HG03139 (cell line): ENCODE measurements around the gene ZNF695.
"Not testable (repeated sequence)": the region's sequence is repeated elsewhere in the genome, so short reads cannot be mapped to it uniquely, and the experiment has no call there.

ENCODE experiments used
- ATAC-seq: cut with Tn5 transposase; IDR thresholded peaks from one replicate; pipeline ENCODE4 v1.9.1; 2021; ENCODE audit not compliant: unreplicated experiment

ZNF695 gene

DNA sequence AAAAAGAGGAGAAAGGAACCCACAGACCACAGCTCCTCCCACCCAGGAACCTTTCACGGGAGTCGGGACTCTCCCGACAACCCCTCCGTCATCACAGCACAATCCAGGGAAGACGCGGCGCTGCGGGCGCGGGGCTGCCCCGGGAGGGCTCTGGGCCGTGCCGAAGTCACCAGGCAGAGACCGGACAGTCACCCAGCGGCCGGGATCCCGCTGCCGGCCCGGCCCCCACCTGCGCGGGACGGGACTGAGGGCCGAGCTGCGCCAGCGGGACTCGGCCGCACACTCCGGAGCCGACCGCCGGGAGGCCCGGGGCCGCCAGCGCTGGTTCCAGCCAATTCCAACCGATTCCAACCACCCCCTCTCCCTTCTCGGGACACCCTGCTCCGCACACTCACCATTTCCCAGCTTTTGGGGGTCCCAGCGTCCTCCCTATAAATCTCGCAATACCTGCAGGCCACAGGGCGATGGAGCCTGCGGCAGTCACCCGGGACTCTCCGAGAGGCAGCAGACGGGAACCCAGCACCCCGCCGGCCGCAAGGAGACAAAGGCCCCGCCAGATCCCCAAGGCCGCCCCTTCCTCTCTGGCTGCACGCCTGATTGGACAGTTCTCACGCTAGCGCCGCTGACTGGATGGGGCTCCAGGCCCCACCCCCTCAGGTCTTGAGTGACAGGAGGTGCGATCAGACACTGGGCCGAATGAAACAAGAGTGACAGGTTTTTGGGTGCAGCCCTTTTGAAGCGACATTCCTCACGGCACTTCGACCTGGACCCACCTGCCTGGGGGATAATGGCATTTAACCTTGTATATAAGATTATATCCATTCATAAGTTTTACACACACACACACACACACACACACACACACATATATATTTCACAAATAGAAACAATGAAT, at the start of gene ZNF695:
Gene ZNF695, minus strand, starts transcription at position 547 of the 895 bp plus-strand sequence. Its CDS starts 149 bp downstream, at position 398.
- ATAC-seq: peak; percentile 97

DNA sequence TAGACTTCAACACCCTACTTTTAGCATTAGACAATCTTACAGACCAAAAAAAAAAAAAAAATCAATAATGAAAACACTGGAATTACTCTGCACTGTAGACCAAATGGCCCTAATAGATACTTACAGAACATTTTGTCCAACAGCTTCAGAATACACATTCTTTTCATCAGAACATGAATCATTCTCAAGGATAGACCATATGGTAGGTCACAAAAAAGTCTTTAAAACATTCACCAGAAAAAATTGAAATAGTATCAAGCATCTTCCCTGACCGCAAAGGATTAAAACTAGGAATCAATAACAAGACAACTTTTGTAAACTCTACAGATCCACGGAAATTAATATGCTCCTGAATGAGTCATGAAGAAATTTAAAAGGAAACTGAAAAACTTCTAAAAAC, 48.2 kb upstream of the ZNF695 start:
- ATAC-seq: no peak

DNA sequence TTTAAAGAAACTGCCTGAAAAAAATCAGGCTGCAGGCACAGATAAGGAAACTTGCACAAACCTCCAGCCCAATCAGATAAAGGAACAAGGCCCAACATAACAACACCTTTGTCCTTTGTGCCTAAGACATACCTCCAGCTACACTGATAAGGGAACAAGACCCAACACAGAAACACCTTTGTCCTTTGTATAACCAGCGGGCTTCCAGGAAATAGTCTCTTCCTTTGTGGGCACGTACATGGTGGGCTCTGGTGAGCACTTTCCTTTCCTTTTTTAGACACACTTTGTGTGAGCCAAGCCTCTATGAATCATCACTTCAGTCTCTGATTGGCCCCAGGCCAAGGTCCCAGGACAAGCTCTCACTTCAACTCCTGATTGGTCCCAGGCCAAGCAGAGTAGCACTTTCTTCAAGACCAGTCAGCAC, 47.1 kb upstream of the ZNF695 start:
- ATAC-seq: no peak

DNA sequence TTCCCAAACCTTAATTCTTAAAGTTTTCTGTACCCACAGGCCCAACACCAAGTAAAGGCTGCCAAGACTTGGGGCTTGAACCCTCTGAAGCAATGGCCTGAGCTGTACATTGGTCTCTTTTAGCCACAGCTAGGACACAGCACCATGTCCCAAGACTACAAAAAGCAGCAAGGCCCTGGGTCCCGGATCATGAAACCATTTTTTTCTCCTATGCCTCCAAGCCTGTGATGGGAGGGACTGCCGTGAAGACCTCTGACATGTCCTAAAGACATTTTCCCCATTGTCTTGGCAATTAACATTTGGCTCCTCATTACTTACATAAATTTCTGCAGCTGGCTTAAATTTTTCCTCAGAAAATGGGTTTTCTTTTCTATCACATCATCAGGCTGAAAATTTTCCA, 39.8 kb upstream of the ZNF695 start:
- no peak for ATAC-seq

DNA sequence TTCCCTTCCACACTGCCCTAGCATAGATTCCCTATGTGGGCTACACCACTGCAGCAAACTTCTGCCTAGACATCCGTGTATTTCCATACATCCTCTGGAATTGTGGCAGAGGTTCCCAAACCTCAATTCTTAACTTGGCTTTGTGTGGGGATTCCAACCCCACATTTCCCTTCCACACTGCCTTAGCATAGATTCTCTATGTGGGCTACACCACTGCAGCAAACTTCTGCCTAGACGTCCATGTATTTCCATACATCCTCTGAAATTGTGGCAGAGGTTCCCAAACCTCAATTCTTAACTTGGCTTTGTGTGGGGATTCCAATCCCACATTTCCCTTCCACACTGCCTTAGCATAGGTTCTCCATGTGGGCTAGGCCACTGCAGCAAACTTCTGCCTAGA, 39.4 kb upstream of the ZNF695 start:
- no peak for ATAC-seq

DNA sequence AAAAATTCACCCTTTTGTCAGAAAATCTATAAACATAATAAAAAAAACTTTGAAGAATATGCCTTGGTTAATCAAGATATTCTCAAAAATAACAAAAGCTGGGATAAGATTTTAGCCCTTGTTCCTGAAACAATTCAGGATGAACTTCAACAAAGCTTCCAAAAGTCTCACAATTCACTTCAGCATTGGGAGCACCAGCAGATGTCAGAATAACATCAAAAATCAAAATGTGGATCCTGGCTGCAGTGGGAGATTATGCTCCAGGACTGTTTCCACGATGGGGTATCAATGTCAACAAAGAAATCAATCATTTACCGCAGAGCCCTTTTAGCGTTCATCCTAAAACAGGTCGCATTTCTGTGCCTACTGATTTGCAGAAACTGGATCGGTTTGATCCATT, 35.5 kb upstream of the ZNF695 start:
- ATAC-seq: no peak

DNA sequence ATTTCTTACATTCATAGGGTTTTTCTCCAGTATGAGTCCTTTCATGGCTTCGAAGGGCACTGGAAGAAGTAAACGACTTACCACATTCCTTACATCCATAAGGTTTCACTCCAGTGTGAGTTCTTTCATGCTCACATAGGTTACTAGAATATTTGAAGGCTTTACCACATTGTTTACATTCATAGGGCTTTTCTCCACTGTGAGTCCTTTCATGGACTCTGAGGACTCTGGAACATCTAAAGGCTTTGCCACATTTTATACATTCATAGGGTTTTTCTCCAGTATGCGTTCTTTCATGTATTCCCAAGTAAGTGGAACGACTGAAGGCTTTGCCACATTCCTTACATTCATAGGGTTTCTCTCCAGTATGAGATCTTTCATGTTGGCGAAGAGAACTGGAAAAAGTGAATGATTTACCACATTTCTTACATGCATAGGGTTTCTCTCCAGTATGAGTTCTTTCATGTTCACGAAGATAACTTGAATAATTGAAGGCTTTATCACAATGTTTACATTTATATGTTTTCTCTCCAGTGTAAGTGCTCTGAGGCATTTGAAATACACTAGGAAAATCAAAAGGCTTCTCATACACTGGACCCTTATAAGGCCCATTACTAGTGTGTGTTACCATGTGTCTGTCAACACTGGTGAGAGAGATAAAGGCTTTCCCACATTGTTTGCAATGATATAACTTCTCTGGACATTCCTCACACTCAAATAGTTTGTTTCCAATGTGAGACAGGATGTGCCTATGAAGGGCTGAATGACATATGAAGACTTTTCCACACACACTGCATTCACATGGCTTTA, 29.9 kb upstream of the ZNF695 start:
- ATAC-seq: no peak

DNA sequence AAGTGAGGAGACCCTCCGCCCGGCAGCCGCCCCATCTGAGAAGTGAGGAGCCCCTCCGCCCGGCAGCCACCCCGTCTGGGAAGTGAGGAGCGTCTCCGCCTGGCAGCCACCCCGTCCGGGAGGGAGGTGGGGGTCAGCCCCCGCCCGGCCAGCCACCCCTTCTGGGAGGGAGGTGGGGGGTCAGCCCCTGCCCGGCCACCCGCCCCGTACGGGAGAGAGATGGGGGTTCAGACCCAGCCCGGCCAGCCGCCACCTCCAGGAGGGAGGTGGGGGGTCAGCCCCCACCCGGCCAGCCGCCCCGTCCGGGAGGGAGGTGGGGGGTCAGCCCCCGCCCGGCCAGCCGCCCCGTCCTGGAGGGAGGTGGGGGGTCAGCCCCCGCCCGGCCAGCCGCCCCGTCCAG, 24.4 kb upstream of the ZNF695 start:
- not testable (repeated sequence) for ATAC-seq

DNA sequence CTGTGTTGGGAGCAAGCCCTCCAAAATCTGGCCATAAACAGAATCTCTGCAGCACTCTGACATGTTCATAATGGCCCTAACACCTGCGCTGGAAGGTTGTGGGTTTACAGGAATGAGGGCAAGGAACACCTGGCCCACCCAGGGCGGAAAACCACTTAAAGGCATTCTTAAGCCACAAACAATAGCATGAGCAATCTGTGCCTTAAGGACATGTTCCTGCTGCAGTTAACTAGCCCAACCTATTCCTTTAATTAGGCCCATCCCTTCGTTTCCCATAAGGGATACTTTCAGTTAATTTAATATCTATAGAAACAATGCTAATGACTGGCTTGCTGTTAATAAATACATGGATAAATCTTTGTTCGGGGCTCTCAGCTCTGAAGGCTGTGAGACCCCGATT, 16.8 kb upstream of the ZNF695 start:
- ATAC-seq: not testable (repeated sequence)

DNA sequence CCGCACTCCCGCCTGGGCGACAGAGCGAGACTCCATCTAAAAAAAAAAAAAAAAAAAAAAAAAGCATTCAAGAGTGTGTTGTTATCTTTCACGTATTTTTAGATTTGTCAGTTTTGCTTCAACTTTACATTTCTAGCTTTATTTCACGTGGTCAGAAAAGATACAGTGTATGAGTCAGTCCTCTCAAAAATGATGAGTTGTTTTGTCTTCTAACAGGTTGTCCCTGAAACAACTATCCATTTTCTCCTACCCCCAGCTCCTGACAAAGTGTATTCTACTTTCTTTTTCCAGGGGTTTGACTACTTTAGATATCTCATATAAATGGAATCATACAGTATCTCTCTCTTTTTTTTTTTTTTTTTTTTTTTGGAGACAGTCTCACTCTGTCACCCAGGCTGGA, 5.5 kb upstream of the ZNF695 start:
- ATAC-seq: no peak

DNA sequence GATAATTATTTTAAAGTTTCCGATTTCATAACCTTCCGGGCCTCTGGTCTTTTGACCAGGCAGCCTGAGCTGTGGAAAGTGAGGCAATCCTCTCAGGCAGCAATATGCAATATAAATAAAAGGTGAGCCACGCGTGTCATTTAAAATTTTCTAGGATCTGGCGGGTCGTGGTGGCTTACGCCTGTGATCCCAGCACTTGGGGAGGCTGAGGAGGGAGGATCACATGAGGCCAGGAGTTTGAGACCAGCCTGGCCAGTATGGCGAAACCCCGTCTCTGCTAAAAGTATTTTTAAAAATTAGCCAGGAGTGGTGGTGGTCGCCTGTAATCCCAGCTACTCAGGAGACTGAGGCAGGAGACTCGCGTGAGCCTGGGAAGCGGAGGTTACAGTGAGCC, 546 bp upstream of the ZNF695 start:
- ATAC-seq: no peak

DNA sequence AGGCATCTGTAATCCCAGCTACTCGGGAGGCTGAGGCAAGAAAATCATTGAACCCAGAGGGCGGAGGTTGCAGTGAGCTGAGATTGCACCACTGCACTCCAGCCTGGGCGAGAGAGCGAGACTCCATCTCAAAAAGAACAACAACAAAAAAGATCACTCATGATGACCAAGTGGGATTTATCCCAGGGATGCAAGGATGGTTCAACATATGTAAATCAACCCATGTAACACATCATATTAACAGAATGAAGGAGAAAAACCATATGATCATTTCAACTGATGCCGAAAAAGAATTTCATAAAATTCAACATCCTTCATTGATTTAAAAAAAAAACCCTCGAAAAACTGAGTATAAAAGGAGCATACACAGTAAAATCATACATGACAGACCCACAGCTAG, 3.8 kb downstream of the ZNF695 start:
- ATAC-seq: not testable (repeated sequence)

DNA sequence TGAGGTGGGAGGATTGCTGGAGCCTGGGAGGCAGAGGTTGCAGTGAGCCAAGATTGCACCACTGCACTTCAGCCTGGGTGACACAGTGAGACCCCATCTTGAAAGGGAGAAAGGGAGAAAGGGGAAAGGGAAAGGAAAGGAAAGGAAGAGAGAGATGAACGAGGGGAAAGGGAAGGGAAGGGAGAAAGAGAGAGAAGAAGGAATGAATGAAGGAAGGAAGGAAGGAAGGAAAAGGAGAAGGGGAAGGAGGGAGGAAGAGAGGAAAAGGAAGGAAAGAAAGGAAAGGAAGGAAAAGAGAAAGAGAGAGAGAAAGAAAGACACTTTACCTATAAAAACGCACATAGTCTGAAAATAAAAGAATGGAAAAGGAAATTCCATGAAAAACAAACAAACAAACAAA, 18.0 kb downstream of the ZNF695 start:
- no peak for ATAC-seq

DNA sequence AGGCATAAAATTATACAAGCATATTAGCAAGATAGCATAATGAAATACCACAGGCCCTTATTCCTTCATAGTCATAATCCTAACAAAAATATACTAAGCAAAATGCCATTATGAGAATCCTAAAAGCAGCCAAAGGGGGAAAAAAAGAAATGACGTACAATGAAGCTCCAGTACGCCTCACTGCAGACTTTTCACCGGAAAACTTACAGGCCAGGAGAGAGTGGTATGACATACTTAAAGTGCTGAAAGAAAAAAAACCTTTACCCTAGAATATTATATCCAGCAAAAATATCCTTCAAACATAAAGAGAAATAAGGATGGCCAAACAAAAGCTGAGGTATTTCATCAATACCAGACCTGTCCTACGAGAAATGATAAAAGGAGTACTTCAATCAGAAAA, 19.5 kb downstream of the ZNF695 start:
- ATAC-seq: no peak

DNA sequence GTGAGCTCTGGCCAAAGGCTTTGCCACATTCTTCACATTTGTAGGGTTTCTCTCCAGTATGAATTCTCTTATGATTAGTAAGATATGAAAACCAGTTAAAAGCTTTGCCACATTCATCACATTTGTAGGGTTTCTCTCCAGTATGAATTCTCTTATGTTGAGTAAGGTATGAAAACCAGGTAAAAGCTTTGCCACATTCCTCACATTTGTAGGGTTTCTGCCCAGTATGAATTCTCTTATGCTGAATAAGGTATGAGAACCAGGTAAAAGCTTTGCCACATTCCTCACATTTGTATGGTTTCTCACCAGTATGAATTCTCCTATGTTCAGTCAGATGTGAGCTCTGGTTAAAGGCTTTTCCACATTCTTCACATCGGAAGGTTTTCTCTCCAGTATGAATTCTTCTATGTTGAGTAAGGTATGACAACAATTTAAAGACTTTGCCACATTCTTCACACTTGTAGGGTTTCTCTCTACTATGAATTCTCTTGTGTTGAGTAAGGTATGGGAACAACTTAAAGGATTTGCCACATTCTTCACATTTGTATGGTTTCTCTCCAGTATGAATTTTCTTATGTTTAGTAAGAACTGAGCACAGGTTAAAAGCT, 20.7 kb downstream of the ZNF695 start:
- no peak for ATAC-seq

DNA sequence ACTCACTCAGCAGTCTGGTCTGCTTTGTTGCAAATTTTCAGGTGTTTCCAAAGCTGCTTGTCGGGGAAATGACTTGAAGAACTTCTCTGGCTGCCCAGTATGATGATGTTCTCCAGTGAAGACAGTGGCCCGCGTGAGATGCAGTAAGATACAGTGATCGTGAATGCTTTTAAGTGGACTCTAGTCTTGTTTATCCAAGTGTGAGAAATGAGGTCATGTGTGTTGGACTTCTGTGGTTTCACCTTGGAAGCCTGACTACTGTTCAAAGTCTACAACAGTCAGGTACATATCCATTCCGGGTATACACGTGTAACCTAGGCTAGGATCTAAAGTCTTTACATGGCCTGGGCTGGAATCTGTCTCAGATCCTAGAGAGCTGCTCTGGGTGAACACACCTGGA, 29.1 kb downstream of the ZNF695 start:
- ATAC-seq: no peak

DNA sequence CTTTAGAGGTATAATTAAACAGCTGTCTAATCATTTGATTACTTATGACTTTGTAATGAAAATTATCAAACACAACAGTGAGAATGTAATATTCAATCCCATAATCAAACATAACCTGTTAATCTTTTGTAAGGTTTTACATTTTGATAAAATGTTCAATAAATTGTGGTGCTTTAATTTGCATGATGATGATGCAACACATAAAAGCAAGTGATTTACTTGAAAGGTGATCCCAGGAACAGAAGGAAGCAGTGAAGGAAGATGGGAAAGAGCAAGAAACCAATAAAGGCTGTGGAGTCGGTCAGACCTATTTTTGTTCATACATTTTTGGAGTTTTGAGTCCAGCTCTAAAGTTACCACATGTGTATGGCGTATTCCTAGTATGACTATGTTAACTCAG, 29.6 kb downstream of the ZNF695 start:
- ATAC-seq: no peak

DNA sequence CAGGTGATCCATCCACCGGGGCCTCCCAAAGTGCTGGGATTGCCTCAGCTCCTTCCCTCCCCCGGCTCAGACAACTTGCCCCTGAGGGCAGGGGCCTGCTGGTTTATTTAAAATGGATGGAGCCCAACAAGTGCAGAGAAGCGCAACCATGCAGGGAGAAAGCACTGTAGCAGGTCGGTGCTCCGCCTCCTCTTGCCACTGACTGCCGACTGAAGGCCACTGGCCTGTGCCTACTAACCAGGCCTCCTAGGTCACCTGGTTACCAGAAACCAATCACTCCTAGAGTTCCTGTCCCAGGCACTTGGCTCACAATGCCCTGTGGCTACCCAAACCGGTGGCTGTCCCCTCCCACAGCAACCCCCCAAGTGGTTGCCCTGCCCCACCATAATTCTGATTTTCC, 35.9 kb downstream of the ZNF695 start:
- no peak for ATAC-seq

DNA sequence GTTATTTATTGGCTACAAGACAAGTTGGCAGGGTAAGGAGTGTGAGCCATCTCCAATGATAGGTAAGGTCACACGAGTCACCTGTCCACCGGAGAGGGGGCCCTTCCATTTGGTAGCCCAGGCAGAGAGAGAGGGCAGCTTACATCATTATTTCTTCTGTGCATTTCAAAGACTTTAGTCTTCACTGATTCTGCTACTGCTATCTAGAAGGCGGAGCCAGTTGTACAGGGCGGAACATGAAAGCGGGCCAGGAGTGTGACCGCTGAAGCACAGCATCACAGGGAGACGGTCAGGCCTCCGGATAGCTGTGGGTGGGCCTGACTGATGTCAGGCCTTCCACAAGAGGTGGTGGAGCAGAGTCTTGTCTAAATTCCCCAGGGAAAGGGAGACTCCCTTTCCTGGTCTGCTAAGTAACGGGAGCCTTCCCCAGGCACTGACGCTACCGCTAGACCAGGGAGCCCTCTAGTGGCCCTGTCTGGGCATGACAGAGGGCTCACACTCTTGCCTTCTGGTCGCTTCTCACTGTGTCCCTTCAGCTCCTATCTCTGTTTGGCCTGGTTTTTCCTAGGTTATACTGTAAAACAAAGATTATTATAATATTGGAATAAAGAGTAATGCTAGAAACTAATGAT, 36.7 kb downstream of the ZNF695 start:
- no peak for ATAC-seq

DNA sequence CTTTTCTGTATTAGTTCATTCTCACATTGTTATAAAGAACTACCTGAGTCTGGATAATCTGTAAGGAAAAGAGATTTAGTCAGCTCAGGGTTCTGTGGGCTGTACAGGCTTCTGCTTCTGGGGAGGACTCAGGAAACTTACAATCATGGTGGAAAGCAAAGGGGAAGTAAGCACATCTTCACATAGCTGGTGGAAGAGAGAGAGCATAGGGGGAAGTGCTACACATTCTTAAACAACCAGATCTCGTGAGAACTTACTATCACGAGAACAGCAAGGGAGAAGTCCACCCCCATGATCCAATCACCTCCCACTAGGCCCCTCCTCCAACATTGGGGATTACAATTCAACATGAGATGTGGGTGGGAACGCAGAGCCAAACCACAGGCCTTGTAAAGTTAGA, 38.2 kb downstream of the ZNF695 start:
- ATAC-seq: no peak

DNA sequence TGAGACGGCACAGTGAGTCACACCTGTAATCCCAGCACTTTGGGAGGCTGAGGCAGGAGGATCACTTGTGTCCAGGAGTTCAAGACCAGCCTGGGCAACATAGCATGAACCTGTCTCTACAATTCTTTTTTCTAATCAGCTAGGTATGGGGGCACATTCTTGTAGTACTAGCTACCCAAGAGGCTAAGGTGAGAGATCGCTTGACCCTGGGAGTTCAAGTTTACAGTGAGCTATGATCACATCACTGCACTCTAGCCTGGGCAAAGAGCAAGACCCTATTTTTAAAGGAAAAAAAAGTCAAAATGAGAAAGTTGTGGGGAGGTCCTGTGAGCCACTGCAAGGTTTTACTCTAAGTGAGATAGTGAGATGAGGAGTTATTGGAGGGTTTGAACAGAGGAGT, 41.4 kb downstream of the ZNF695 start:
- no peak for ATAC-seq
